ENCODE data around the gene ZNRF3.

The ZNRF3 gene

DNA sequence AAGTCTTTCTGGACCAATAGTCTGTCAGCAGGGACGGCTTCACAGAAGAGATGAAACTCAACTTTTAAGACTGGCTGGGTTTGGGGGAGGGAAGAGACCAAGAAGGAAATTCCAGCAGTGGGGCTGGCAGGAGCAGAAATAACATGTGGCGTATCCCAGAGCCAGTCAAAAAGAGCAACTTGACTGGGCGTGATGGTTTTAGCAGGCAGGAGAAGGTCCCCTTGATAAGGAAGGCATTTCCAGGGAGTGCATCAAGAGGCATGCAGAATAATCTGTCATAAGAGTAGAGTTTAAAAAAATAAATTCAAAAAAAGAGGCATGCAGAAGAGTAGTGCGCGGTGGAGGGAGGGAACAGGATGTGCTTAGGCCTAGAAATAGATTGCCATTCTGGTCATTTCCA, 125.8 kb downstream of the ZNRF3 start:
- no peaks in the 10 kb centered on the region for H3K36me3 Mint-ChIP-seq
- no peak overlapping the region for H3K4me3 Mint-ChIP-seq
- no peaks in the 10 kb centered on the region for H3K9me3 Mint-ChIP-seq
- peaks cover 3% of the 10 kb centered on the region for H3K4me1 Mint-ChIP-seq
- H3K27me3 Mint-ChIP-seq: peaks cover 53% of the 10 kb centered on the region
- no peak for DNase-seq
- CTCF ChIA-PET: no interaction called here
- no peak overlapping the region for H3K27ac Mint-ChIP-seq

DNA sequence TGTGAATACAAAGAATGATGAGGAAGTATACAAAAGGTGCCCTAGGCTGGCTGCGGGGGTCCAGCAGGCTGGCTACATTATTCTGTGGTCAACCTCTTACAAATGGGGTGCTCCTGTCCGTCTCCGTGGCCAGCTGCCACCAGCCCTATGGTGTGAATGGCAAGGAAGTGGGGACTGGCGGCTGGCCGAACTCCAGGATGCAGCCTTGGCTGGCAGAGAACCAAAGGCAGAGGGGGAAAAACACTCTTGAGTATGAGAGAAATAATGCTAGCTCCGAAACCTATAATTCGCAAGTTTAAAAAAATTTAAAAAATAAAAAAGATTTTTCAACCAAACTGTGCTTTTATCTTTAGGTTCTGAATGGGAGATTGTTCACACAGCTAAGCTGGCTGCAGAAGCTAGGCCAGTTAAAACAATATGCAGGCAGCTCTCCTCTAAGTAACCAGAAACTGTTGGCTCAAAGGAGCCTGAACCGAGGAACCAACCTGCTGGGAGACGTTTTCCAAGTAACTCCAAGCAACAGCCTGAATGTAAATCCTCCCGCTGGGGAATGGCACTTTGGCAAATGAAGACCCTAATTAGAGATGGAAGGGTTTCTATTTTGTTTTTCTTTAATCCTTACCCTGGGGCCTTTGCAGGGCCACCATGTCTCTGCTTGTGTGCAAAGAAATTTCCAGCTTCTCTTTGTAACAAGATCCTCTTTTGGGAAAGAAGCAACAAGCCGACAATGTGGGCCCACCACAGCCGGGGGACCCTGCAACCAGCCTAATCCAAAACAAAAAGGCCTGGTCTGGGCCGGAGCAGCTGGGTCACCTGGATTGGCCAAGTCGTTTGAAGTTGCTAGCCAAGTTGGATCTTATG, 128.1 kb downstream of the ZNRF3 start:
- Mint-ChIP-seq H3K27ac (no peak overlapping the region), H3K36me3 (no peaks in the 10 kb centered on the region), H3K4me3 (no peak overlapping the region), H3K27me3 (peaks cover 32% of the 10 kb centered on the region), H3K9me3 (no peaks in the 10 kb centered on the region), H3K4me1 (peaks cover 7% of the 10 kb centered on the region)
- DNase-seq: no peak
- CTCF ChIA-PET: interaction anchor here (1.0 kb wide), 1 partner anchor 11 kb away, joined by 3 read pairs; no protein-coding TSS in a partner anchor

DNA sequence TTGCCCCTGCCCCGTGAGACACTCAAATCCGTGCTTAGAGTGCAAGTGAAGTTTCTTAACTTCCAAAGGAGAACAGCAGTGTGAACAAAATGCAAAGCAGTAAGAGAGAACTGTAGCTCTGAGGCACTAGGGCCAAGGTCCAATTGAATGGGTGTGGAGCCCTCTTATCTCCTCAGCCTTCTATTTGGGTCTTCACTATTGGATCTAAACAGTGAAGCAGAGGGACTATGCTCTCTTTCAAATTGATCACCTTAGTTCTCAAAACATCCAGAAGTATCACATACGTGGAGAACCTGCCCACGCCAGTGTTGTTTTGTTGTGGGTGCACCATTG, 128.7 kb downstream of the ZNRF3 start:
- H3K9me3 Mint-ChIP-seq: no peaks in the 10 kb centered on the region
- peaks cover 11% of the 10 kb centered on the region for H3K4me1 Mint-ChIP-seq
- CTCF ChIA-PET: interaction anchor here (1.0 kb wide), 1 partner anchor 11 kb away, joined by 3 read pairs; no protein-coding TSS in a partner anchor
- no peak for DNase-seq
- no peaks in the 10 kb centered on the region for H3K36me3 Mint-ChIP-seq
- no peak overlapping the region for H3K27ac Mint-ChIP-seq
- no peak overlapping the region for H3K4me3 Mint-ChIP-seq
- peaks cover 33% of the 10 kb centered on the region for H3K27me3 Mint-ChIP-seq

DNA sequence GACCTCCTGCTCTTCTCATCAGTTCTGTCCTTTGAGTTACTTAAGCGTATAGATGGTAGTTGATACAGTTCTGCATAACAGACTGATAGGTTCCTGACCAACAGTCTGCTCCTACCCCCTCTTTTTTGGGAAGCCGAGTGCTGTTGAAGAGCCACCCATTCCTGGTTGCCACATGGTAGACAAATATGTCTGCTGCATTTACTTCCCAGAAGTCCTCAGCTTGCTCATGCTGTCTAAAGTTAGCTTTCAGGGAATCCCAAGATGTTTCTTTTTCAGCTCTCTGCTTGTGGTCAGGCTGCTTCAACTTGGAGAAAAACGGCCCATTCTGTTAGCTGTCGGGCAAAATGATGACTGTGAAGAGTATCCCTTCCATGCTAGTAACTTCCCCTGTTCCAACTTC, 129.6 kb downstream of the ZNRF3 start:
- Mint-ChIP-seq H3K9me3 (no peaks in the 10 kb centered on the region), H3K27ac (no peak overlapping the region), H3K36me3 (no peaks in the 10 kb centered on the region), H3K4me1 (peaks cover 11% of the 10 kb centered on the region), H3K27me3 (peaks cover 36% of the 10 kb centered on the region), H3K4me3 (no peak overlapping the region)
- DNase-seq: no peak
- CTCF ChIA-PET: no interaction called here

DNA sequence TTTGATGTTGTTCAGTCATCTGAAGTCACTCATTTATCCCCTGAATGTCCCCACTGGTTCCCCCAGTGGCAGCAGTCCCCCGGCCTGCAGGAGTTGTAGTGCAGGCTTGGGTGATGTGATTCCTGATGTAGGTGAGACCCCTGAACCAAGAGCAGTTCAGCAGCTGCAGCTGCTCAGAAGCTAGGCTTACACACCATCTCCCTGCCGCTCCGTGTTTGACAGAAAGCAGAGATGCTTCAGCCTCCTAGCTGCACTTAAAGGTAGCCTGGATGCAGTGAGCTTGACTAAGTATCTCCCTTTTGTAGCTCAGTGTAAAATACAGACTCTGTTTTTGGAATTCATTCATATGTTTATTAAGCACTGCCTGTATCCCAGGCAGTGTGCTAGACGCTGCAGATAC, 130.9 kb downstream of the ZNRF3 start:
- Mint-ChIP-seq H3K9me3 (peaks cover 3% of the 10 kb centered on the region), H3K27ac (no peak overlapping the region), H3K4me1 (peaks cover 11% of the 10 kb centered on the region), H3K36me3 (no peaks in the 10 kb centered on the region), H3K27me3 (peaks cover 38% of the 10 kb centered on the region), H3K4me3 (no peak overlapping the region)
- CTCF ChIA-PET: no interaction called here
- no peak for DNase-seq

DNA sequence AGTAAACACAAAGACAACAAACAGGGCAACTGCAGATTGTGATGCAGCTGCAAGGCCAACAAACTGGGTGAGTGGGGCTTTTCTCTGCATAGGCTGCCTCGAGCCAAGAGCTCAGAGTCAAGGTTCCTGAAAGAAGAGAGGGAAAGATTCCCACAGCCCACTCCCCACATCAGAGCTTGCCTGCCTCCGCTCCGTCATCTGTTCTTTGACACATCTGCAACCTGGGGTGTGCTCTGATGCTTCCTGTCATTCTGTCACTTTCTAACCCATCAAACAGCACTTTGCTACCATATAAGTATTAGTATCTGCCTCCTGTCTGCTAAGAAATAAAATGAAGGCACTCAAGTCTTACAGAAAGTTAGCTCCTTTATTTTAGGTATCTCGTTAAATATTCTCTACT, 131.4 kb downstream of the ZNRF3 start:
- no peak overlapping the region for H3K4me3 Mint-ChIP-seq
- peaks cover 3% of the 10 kb centered on the region for H3K9me3 Mint-ChIP-seq
- H3K27me3 Mint-ChIP-seq: peaks cover 38% of the 10 kb centered on the region
- peaks cover 11% of the 10 kb centered on the region for H3K4me1 Mint-ChIP-seq
- H3K27ac Mint-ChIP-seq: no peak overlapping the region
- DNase-seq: no peak
- CTCF ChIA-PET: no interaction called here
- H3K36me3 Mint-ChIP-seq: no peaks in the 10 kb centered on the region

DNA sequence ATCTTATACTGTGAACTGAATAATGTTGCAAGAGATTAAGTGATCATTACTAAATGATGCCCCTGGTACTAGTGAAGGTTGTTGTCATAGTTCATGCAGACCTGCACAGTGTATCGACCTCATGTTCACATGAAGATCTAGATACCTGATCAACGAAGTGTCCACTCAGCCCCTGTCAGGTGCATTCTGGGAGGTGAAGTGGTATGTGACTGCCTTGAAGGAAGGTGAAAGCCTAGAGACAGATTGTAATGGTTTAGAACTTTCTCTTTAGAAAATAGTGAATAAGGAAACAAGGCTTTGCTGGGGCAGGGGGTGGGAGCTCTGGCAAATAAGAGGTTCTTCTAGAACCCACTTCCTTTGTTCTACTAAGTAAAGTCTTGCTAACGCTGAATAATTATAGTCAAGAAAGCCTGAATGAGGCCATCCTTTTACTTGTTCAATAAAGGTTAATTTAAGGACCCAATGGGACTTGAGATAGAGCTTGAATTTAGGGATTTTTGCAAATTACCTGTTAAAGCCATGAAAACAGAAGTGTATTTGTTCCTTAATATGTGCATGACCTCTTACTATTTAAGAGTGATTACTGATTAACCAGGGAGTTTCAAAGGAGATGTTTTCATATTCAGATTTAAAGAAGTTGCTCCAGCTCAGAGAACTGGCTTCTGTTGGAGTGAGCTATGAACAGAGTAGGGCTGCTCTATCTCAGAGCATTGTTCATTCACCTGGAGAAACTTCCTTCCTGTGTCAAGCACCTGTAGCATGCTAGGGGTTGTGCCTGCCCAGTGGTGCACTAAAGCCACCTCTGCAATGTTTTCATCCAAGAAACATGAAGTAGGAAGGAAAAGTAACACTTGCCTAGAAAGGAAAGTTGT, 132.9 kb downstream of the ZNRF3 start:
- Mint-ChIP-seq H3K4me1 (peaks cover 11% of the 10 kb centered on the region), H3K4me3 (no peak overlapping the region), H3K27me3 (peaks cover 38% of the 10 kb centered on the region), H3K27ac (peak overlapping the region; percentile 17), H3K36me3 (no peaks in the 10 kb centered on the region), H3K9me3 (peaks cover 3% of the 10 kb centered on the region)
- CTCF ChIA-PET: interaction anchor here (0.6 to 1.4 kb wide), 3 partner anchors 25 to 340 kb away, joined by 3 to 5 read pairs (median 4); no protein-coding TSS in a partner anchor
- peak; percentile 32 for DNase-seq

DNA sequence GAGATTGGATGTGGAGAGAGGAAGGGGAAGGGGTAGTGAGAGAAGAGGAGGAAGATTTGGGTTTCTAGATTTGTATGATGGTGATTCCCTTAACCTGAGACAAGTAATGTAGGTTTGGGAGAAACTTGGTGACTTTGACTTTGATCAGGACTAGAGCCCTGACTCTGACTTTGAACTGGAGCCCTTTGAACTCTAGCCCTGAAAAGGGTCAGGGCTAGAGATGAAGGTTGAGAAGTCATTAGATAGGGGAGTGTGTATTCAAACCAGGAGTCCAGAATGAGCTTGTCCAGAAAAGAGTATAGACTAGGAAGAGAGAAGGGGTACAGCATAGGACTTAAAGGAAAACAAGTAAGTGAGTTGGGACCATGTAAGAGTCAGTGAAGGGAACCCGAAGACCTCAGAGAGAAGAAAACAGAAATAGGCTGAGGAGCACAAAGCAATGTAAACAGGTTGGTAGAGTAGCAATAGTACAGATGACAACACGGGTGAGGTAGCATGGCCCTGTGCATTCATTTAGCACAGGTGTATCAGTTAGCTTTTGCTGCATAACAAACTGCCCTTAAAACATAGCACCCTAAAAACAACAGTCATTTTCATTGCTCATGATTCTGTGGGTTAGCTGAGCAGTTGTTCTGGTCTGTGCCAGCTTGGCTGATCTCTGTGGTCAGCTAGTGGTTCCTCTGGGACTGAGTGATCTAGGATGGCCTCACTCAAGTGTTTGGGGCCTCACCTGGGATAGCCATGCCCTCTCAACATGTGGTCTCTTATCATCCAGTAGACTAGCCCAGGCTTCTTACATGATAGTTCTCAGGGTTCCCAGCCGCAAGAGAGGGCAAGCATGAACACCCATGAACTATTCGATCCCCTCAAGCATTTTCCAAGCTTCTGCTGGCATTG, 135.2 kb downstream of the ZNRF3 start:
- Mint-ChIP-seq H3K4me3 (no peak overlapping the region), H3K4me1 (peaks cover 11% of the 10 kb centered on the region), H3K36me3 (no peaks in the 10 kb centered on the region), H3K27ac (no peak overlapping the region), H3K9me3 (peaks cover 3% of the 10 kb centered on the region), H3K27me3 (peaks cover 32% of the 10 kb centered on the region)
- DNase-seq: no peak
- CTCF ChIA-PET: interaction anchor here (0.8 kb wide), 1 partner anchor 22 kb away, joined by 3 read pairs; no protein-coding TSS in a partner anchor

DNA sequence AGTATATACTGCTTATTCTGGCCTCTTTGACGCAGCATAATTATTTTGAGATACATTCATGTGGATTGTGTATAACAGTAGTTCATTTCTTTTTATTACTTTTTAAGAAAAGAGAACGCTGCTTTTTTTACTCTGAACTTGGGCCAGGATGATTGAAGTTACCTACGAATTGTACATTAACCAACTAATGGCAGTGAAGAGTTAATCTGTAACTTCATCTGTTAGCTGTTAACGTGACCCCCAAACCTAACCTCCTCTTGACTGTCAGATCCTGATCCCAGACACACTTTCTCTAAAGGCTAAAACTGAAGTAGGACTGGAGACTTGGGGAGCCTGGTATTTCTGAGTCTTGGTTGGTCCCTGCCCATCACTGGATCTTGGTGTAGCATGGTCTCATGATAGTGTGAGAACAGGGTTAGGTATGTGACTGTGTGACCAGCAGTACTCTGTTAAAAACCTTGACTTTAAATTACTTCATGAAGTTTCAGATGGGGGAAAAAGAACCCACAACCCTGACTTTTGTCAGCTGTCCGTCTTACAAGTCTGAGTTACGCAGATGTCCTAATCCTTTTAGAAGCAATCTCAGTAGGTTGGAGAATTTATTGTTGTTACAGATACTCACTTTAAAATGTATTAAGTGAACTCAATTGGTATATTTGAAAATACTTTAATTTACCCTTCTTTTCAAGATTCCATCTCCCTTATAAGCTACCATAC, 138.9 kb downstream of the ZNRF3 start:
- CTCF ChIA-PET: no interaction called here
- Mint-ChIP-seq H3K4me1 (no peaks in the 10 kb centered on the region), H3K27ac (no peak overlapping the region), H3K4me3 (no peak overlapping the region), H3K27me3 (peaks cover 45% of the 10 kb centered on the region), H3K36me3 (no peaks in the 10 kb centered on the region), H3K9me3 (peaks cover 3% of the 10 kb centered on the region)
- DNase-seq: no peak

DNA sequence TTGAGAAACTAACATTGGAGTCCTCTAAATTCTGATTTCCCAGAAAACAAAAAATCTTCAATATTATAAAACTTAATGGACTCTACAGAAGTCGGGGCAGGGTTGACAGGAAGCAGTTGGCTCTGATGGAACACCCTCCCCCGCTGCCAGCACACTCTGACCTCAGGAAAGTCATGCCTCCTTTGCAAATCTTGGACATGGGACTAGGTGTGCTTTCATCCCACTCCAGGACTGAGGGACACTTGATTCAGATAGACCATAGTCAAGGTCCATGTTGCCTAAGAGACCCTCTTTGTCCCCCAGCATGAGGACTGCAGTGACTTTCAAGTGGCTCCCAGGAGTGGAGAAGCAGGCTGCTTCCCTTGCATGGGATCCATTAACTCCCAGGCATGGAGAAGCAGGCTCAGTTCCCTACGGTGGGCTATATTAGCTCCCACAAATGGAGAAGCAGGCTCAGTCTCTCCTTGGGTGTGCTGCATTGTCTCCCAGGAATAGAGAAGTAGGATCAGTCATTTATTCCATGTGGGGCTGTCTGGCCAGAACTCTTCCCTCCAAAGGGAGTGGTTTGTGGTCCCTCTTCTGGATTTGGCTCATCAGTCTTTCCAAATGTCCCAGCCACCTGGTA, 139.9 kb downstream of the ZNRF3 start:
- DNase-seq: no peak
- Mint-ChIP-seq H3K27ac (no peak overlapping the region), H3K4me3 (no peak overlapping the region), H3K27me3 (peaks cover 43% of the 10 kb centered on the region), H3K36me3 (no peaks in the 10 kb centered on the region), H3K9me3 (peaks cover 3% of the 10 kb centered on the region), H3K4me1 (no peaks in the 10 kb centered on the region)
- CTCF ChIA-PET: no interaction called here

DNA sequence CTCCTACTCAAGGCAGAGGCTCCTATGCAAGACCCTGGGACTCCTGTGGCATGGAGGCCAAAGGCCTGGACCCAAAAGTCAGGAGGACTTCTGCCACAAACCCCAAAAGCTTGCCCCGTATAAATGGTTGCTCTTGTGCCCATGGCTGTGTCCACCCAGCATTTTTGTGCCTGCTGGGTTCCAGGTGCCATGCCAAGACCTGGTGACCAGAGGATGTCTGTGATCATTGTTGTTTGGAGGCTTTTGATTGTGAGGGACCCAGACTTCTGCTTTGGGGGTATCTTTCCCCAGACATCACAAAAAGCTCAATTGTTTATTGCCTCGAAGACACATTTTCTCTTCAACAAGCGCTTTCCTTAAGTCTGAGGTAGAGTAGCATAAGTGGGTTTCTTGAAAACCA, 143.2 kb downstream of the ZNRF3 start:
- H3K9me3 Mint-ChIP-seq: no peaks in the 10 kb centered on the region
- CTCF ChIA-PET: interaction anchor here (1.0 to 1.7 kb wide), 2 partner anchors 171 to 426 kb away, joined by 4 to 5 read pairs; no protein-coding TSS in a partner anchor
- no peak overlapping the region for H3K4me3 Mint-ChIP-seq
- H3K27me3 Mint-ChIP-seq: peaks cover 66% of the 10 kb centered on the region
- no peak overlapping the region for H3K27ac Mint-ChIP-seq
- H3K4me1 Mint-ChIP-seq: peaks cover 19% of the 10 kb centered on the region
- DNase-seq: no peak
- H3K36me3 Mint-ChIP-seq: no peaks in the 10 kb centered on the region

DNA sequence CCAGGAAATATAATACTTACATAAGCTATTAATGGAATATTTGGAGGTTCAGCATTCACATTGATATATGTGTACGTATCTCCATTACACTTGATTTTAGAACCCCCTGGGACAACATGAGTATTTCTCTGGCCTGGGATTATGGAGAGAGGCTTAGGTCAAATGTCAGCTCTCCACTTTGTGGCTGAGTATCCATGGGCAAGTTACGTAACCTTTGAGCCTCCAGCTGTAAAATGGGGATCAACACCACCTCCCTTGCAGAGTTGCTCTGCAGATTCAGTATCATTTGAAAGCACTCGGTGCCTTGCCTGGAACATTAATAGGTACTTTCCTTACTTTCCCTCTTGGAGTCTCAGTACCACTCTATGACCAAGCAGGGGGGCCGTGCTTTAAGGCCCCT, 145.1 kb downstream of the ZNRF3 start:
- no peak overlapping the region for H3K4me3 Mint-ChIP-seq
- DNase-seq: no peak
- CTCF ChIA-PET: interaction anchor here (1.0 to 2.6 kb wide), 4 partner anchors 11 to 427 kb away, joined by 3 to 8 read pairs (median 4); no protein-coding TSS in a partner anchor
- H3K4me1 Mint-ChIP-seq: peaks cover 19% of the 10 kb centered on the region
- H3K9me3 Mint-ChIP-seq: no peaks in the 10 kb centered on the region
- peaks cover 81% of the 10 kb centered on the region for H3K27me3 Mint-ChIP-seq
- H3K36me3 Mint-ChIP-seq: no peaks in the 10 kb centered on the region
- H3K27ac Mint-ChIP-seq: no peak overlapping the region

Measured in activated naive CD4-positive, alpha-beta T cell treated with anti-CD3 and anti-CD28 coated beads, Interleukin-2, amount 10 ng/mL, durations not matched to agents 7 days and 5 days (primary cell).